NCI-H1930 (cell line): ENCODE results near the gene LRMDA.
"Not testable (repeated sequence)": the region's sequence is repeated elsewhere in the genome, so short reads cannot be mapped to it uniquely, and the experiment has no call there.

ENCODE experiments used
- DNase-seq, 2 experiments: peaks; one replicate each; lab custom pipeline; 2025; lab: John Stamatoyannopoulos, UW

Gene LRMDA

GRCh38 chr10:76051007-76051936 is 619.8 kb downstream of the LRMDA start:
- no peak for DNase-seq

GRCh38 chr10:76052682-76053503 is 621.5 kb downstream of the LRMDA start:
- no peak for DNase-seq

- DNase-seq, result no peak
Observed at GRCh38 chr10:76055466-76055865, 624.0 kb downstream of the LRMDA start.

- DNase-seq, result no peak
Observed at GRCh38 chr10:76055963-76056362, 624.5 kb downstream of the LRMDA start.

- not testable (repeated sequence) for DNase-seq
Observed at GRCh38 chr10:76060993-76061392, 629.6 kb downstream of the LRMDA start.

- no peak for DNase-seq
Observed at GRCh38 chr10:76066457-76066856, 635.0 kb downstream of the LRMDA start.

GRCh38 chr10:76067447-76067846 is 636.0 kb downstream of the LRMDA start:
- no peak for DNase-seq

GRCh38 chr10:76068856-76069255 is 637.4 kb downstream of the LRMDA start:
- DNase-seq, result no peak

- no peak for DNase-seq
Observed at GRCh38 chr10:76070916-76071315, 639.5 kb downstream of the LRMDA start.

- no peak for DNase-seq
Observed at GRCh38 chr10:76071653-76072365, 640.4 kb downstream of the LRMDA start.

GRCh38 chr10:76072384-76072783 is 641.0 kb downstream of the LRMDA start:
- DNase-seq, result no peak

GRCh38 chr10:76073524-76073923 is 642.1 kb downstream of the LRMDA start:
- DNase-seq, result no peak

GRCh38 chr10:76074659-76075058 is 643.2 kb downstream of the LRMDA start:
- no peak for DNase-seq

GRCh38 chr10:76080451-76080850 is 649.0 kb downstream of the LRMDA start:
- DNase-seq, result no peak

- DNase-seq, result no peak
Observed at GRCh38 chr10:76080991-76081390, 649.6 kb downstream of the LRMDA start.

GRCh38 chr10:76082232-76082631 is 650.8 kb downstream of the LRMDA start:
- no peak for DNase-seq

GRCh38 chr10:76082956-76083355 is 651.5 kb downstream of the LRMDA start:
- DNase-seq, result no peak

- no peak for DNase-seq
Observed at GRCh38 chr10:76085002-76085816, 653.8 kb downstream of the LRMDA start.

GRCh38 chr10:76085817-76086167 is 654.4 kb downstream of the LRMDA start:
- DNase-seq, result no peak

- DNase-seq, result no peak
Observed at GRCh38 chr10:76086170-76086760, 654.8 kb downstream of the LRMDA start.
